Mesenchymal stem cell (in vitro differentiated cells and primary cell): ENCODE data around the gene POU5F2.

ENCODE experiments used
- DNase-seq: peaks from one replicate; pipeline ENCODE4 v3.0.0-alpha.2; 2013
- H2AFZ ChIP-seq: one replicate; pipeline ENCODE4 v1.6.1; 2013; ENCODE audit warnings: low read depth, mild to moderate bottlenecking, control low read depth, inconsistent platforms, low read length, moderate library complexity
- H2AK5ac ChIP-seq: 2 replicates; pipeline ENCODE4 v1.6.1; 2013; ENCODE audit warnings: low read length, moderate library complexity, mild to moderate bottlenecking, inconsistent platforms; ENCODE audit not compliant: severe bottlenecking
- H2BK120ac ChIP-seq: one replicate; pipeline ENCODE4 v1.6.1; 2013; ENCODE audit warnings: low read depth, mild to moderate bottlenecking, inconsistent platforms, low read length, moderate library complexity
- H2BK12ac ChIP-seq, 2 experiments: one replicate each; pipeline ENCODE4 v1.6.1; 2013; ENCODE audit warnings: inconsistent platforms in 2 of 2, low read length in 2 of 2, mild to moderate bottlenecking in 2 of 2, moderate library complexity in 2 of 2, control low read depth in 1 of 2
- H2BK15ac ChIP-seq: one replicate; pipeline ENCODE4 v1.6.1; 2013; ENCODE audit warnings: mild to moderate bottlenecking, low read depth, inconsistent platforms; ENCODE audit not compliant: poor library complexity, severe bottlenecking
- H2BK5ac ChIP-seq: 2 replicates; pipeline ENCODE4 v1.6.1; 2013; ENCODE audit warnings: low read depth, mild to moderate bottlenecking, low read length, control low read depth, inconsistent platforms; ENCODE audit not compliant: poor library complexity, severe bottlenecking
- H3K14ac ChIP-seq, 2 experiments: one replicate each; pipeline ENCODE4 v1.6.1; 2013; ENCODE audit warnings: inconsistent platforms in 2 of 2, low read length in 2 of 2, control low read depth in 1 of 2, mild to moderate bottlenecking in 1 of 2, moderate library complexity in 1 of 2
- H3K18ac ChIP-seq, 2 experiments: one replicate each; pipeline ENCODE4 v1.6.1; 2013; ENCODE audit warnings: inconsistent platforms in 2 of 2, low read length in 2 of 2, control low read depth in 1 of 2, low read depth in 1 of 2, mild to moderate bottlenecking in 1 of 2
- H3K23ac ChIP-seq, 2 experiments: one replicate each; pipeline ENCODE4 v1.6.1; 2013; ENCODE audit warnings: inconsistent platforms in 2 of 2, low read length in 2 of 2, mild to moderate bottlenecking in 2 of 2, moderate library complexity in 2 of 2, control low read depth in 1 of 2
- H3K27ac ChIP-seq: 2 replicates; pipeline ENCODE4 v1.5.1; 2013; ENCODE audit warnings: mild to moderate bottlenecking, moderate library complexity, low read length, control low read depth, inconsistent platforms; ENCODE audit not compliant: poor library complexity, severe bottlenecking
- H3K27me3 ChIP-seq, 2 experiments: 2 replicates each; pipeline versions ENCODE4 v1.6.1 to v1.7.0; 2013; ENCODE audit warnings: low read length in 2 of 2, mild to moderate bottlenecking in 2 of 2, moderate library complexity in 2 of 2, control low read depth in 1 of 2, inconsistent platforms in 1 of 2; ENCODE audit not compliant: control insufficient read depth in 1 of 2, insufficient read depth in 1 of 2
- H3K36me3 ChIP-seq, 2 experiments: 2 replicates each; pipeline versions ENCODE4 v1.6.1 to v1.7.0; 2013; ENCODE audit warnings: low read length in 2 of 2, control low read depth in 1 of 2, inconsistent platforms in 1 of 2, low read depth in 1 of 2, mild to moderate bottlenecking in 1 of 2; ENCODE audit not compliant: insufficient read depth in 2 of 2, control insufficient read depth in 1 of 2
- H3K4ac ChIP-seq, 2 experiments: one replicate each; pipeline ENCODE4 v1.6.1; 2013; ENCODE audit warnings: inconsistent platforms in 2 of 2, low read length in 2 of 2, mild to moderate bottlenecking in 2 of 2, moderate library complexity in 2 of 2, control low read depth in 1 of 2, low read depth in 1 of 2
- H3K4me1 ChIP-seq: 2 replicates; pipeline ENCODE4 v1.6.1; 2013; ENCODE audit warnings: low read depth, low read length, control low read depth; ENCODE audit not compliant: control insufficient read depth, insufficient read depth
- H3K4me2 ChIP-seq: 2 replicates; pipeline ENCODE4 v1.6.1; 2013; ENCODE audit warnings: low read length, mild to moderate bottlenecking, inconsistent platforms; ENCODE audit not compliant: poor library complexity, severe bottlenecking
- H3K4me3 ChIP-seq, 2 experiments: 2 replicates each; pipeline versions ENCODE4 v1.5.1 to v1.7.0; 2013; ENCODE audit warnings: low read length in 2 of 2, mild to moderate bottlenecking in 2 of 2, control low read depth in 1 of 2, low read depth in 1 of 2; ENCODE audit not compliant: insufficient read depth in 1 of 2
- H3K79me1 ChIP-seq: replicated peaks from 2 replicates; pipeline ENCODE4 v1.6.1; 2013; ENCODE audit warnings: mild to moderate bottlenecking, control low read depth, low read length, inconsistent platforms; ENCODE audit not compliant: poor library complexity, severe bottlenecking
- H3K9ac ChIP-seq: 2 replicates; pipeline ENCODE4 v1.7.0; 2013; ENCODE audit warnings: mild to moderate bottlenecking, low read length, moderate library complexity
- H3K9me3 ChIP-seq: 2 replicates; pipeline ENCODE4 v1.7.0; 2013; ENCODE audit warnings: mild to moderate bottlenecking, low read length; ENCODE audit not compliant: control insufficient read depth
- H4K8ac ChIP-seq: one replicate; pipeline ENCODE4 v1.6.1; 2013; ENCODE audit warnings: inconsistent platforms, mild to moderate bottlenecking, low read length, moderate library complexity
- H4K91ac ChIP-seq: one replicate; pipeline ENCODE4 v1.6.1; 2013; ENCODE audit warnings: mild to moderate bottlenecking, low read length, inconsistent platforms
- WGBS: methylation state at CpG from one replicate; pipeline ENCODE4 v1.1.7; 2013; ENCODE audit warnings: mixed read lengths; 5-methylcytosine and 5-hydroxymethylcytosine counted together

The POU5F2 gene

DNA sequence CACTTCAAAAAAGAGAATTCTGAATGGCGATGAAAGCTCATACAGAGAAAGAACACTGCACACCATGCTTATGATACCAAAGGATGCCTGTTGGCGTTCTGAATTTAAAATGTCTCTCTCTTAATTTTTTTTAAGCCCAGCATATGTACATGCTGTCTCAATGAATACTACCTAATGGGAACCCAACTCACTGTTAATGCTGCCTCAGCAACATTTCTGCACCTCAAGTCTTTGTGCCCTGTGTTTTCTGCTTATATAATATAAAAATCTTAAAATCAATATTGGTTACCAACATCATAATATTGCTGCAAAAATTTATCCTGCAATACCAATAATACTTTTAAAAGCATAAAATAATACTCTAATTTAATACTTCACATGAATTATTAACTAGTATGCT lies 44.1 kb upstream of the POU5F2 start:
- Histone ChIP-seq H2BK15ac (no peak overlapping the region), H2AK5ac (no peak overlapping the region), H4K8ac (no peak overlapping the region), H3K23ac (no peak overlapping the region), H3K4me2 (no peak overlapping the region), H3K27me3 (no peaks in the 10 kb centered on the region), H2BK5ac (no peak overlapping the region), H3K9ac (no peak overlapping the region), H3K36me3 (peaks cover 0 to 8% of the 10 kb centered on the region in 2 experiments), H3K79me1 (no peaks in the 10 kb centered on the region), H3K4me3 (no peak overlapping the region), H4K91ac (no peak overlapping the region), H3K4ac (no peak overlapping the region), H2BK120ac (no peak overlapping the region), H2BK12ac (no peak overlapping the region), H3K4me1 (peaks cover 2% of the 10 kb centered on the region), H3K9me3 (no peaks in the 10 kb centered on the region), H3K27ac (no peak overlapping the region), H3K18ac (no peak overlapping the region), H2AFZ (no peak overlapping the region), H3K14ac (no peak overlapping the region)
- WGBS, result 98% methylated on average over 2 of the region's 2 CpGs
- DNase-seq, result no peak

DNA sequence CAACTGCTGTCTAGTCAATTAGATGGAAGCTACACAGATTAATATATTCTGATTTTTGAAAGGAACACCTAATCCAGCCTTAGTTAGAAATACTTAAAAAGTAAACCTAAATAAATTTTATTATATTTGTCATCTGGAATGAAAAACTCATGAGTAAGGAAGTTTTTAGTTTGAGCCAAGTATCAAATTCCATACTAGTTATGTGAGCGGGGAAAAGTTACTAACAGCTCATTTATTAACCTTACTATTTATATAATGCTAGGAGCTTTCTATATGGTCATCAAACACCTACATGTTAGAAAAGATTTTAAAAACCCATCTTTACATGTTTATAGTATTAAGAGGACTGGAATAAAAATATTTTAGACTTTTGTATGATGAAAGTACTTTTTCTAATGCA lies 41.6 kb upstream of the POU5F2 start:
- WGBS, result no CpG with 5 or more reads among the region's 1 CpG
- H3K4me1 ChIP-seq, result peaks cover 2% of the 10 kb centered on the region

DNA sequence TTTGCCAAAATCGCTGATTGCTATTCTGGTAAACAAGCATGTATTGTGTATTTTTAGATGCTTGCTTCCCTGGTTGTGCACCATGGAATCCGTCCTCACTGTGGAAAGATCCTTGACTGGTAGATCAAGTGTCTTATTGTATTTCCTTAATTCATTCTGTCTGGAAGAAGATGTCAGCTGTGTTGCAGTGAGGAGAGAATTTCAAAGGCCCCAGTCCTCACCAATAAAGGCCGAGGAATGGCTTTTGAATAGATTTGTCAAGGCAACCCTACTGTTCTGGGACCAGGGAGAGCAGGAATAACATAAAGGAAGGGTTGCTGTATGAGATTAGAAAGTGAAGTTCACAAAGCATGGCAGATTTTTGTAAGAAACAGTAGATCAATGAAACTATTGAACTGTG lies 36.2 kb upstream of the POU5F2 start:
- H2AK5ac ChIP-seq, result no peak overlapping the region
- no peak overlapping the region for H3K4ac ChIP-seq
- H3K27ac ChIP-seq, result no peak overlapping the region
- no peak overlapping the region for H2BK5ac ChIP-seq
- H3K4me3 ChIP-seq, result no peak overlapping the region
- H2BK15ac ChIP-seq, result no peak overlapping the region
- H3K14ac ChIP-seq, result no peak overlapping the region
- H3K79me1 ChIP-seq, result peaks cover under 1% of the 10 kb centered on the region
- H3K36me3 ChIP-seq, result peaks cover 2 to 25% of the 10 kb centered on the region in 2 experiments
- H2AFZ ChIP-seq, result no peak overlapping the region
- no peak overlapping the region for H3K4me2 ChIP-seq
- H4K8ac ChIP-seq, result no peak overlapping the region
- 92% methylated on average over 3 of the region's 3 CpGs for WGBS
- DNase-seq, result no peak
- no peaks in the 10 kb centered on the region for H3K27me3 ChIP-seq
- no peak overlapping the region for H3K9ac ChIP-seq
- H2BK120ac ChIP-seq, result no peak overlapping the region
- H4K91ac ChIP-seq, result no peak overlapping the region
- H2BK12ac ChIP-seq, result no peak overlapping the region
- H3K18ac ChIP-seq, result no peak overlapping the region
- H3K9me3 ChIP-seq, result no peaks in the 10 kb centered on the region
- no peaks in the 10 kb centered on the region for H3K4me1 ChIP-seq
- no peak overlapping the region for H3K23ac ChIP-seq

More for the DNA sequence above, 41.6 kb upstream of the POU5F2 start:
- H3K4me2 ChIP-seq, result no peak overlapping the region
- H2BK12ac ChIP-seq, result no peak overlapping the region
- no peak overlapping the region for H2AK5ac ChIP-seq
- DNase-seq, result no peak
- H3K27me3 ChIP-seq, result no peaks in the 10 kb centered on the region
- no peak overlapping the region for H2AFZ ChIP-seq
- no peak overlapping the region for H3K4ac ChIP-seq
- H3K36me3 ChIP-seq, result peaks cover 0 to 8% of the 10 kb centered on the region in 2 experiments
- H2BK120ac ChIP-seq, result no peak overlapping the region
- H3K27ac ChIP-seq, result no peak overlapping the region
- H3K23ac ChIP-seq, result no peak overlapping the region
- H3K9me3 ChIP-seq, result no peaks in the 10 kb centered on the region
- no peak overlapping the region for H3K4me3 ChIP-seq
- no peak overlapping the region for H4K91ac ChIP-seq
- no peak overlapping the region for H4K8ac ChIP-seq
- no peak overlapping the region for H3K9ac ChIP-seq
- no peak overlapping the region for H3K14ac ChIP-seq
- H2BK15ac ChIP-seq, result no peak overlapping the region
- no peak overlapping the region for H3K18ac ChIP-seq
- no peak overlapping the region for H2BK5ac ChIP-seq
- no peaks in the 10 kb centered on the region for H3K79me1 ChIP-seq

DNA sequence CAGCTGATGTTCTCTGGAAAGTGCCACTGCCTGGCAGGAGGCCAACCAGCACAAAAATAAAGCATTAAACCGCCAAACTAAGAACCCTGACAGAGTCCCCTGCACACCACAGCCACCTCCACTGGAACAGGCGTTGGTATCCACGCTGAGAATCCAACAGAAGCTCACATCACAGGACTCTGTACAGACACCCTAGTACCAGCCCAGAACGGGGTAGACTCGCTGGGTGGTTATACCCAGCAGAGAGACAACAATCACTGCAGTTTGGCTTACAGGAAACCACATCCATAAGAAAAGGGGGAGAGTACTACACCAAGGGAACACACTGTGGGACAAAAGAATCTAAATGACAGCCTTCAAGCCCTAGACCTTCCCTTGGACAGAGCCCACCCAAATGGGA lies 15.0 kb upstream of the POU5F2 start:
- Histone ChIP-seq H3K4me3 (no peak overlapping the region), H4K91ac (no peak overlapping the region), H3K79me1 (peaks cover 8% of the 10 kb centered on the region), H3K9ac (no peak overlapping the region), H3K36me3 (peaks cover 0 to 3% of the 10 kb centered on the region in 2 experiments), H3K9me3 (peaks cover 13% of the 10 kb centered on the region), H3K4me2 (no peak overlapping the region), H2BK120ac (no peak overlapping the region), H3K4ac (no peak overlapping the region), H2AK5ac (no peak overlapping the region), H3K27me3 (no peaks in the 10 kb centered on the region), H3K27ac (no peak overlapping the region), H2AFZ (no peak overlapping the region), H2BK15ac (no peak overlapping the region), H4K8ac (no peak overlapping the region), H3K23ac (no peak overlapping the region), H3K18ac (no peak overlapping the region), H2BK5ac (no peak overlapping the region), H3K4me1 (no peaks in the 10 kb centered on the region), H2BK12ac (no peak overlapping the region), H3K14ac (no peak overlapping the region)
- WGBS, result 81% methylated on average over 5 of the region's 5 CpGs
- DNase-seq, result no peak
